ENCODE measurements around the gene DST.

DST gene

DNA sequence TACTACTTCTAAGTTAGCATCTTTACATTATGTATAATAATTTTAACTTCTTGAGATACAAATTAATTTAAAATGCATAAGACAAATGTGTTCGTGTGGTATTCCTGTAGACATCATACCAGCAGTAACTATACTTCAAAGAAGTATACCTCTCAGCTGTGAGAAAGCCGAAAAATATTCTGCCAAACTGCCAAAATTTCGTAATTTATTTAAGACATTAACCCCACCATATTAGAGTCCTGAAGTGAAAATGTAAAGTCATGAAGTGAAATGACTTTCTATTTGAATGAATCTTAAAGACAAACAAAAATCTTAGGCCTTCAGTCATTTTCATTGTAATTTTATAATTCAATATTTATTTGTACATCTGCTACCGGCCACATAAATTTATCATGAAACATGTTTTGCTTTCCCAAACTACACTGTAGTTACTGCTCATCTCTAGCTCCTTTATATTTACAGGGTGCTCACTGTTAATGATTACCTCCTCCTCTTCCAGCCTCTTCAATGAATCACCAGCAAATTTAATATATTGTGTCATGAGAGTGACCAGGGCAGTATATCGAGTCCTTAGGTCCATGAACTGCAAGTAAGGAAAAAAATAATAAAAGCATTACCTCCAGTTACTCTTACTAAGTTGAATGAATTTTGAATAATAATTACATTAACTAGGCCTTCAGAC lies 18.5 kb downstream of the DST start:
- DNase-seq (ENCODE audit: low read depth): no peak

DNA sequence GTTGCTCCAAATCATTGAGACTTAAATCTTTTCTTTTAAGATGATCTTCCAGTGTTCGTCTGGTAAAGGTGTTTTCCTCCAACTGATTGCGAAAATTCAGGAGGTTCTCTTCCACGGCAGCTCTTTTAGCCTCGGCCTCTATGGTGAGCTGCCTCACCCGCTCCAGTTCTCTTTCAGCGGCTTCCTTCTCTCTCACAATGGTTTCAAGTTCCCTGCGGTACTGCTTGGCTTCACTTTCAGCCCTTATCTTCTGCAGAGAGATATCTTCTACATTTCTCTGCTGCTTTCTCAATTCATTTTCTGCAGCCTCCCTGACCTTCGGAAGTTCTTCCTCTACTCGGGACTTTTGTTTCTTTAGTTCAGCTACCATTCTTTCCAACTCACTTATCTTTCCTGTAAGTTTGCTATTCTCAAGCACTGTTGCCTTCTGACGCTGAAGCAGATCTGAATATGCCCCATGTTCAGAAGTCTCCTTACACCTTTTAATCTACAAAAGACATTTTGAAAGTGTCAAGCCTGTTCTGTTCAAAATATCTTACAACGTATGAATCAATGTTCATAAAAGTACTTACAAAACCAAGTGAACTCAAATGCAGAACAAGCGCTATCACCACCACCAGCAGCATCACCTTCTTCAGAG lies 22.3 kb downstream of the DST start:
- no peak for DNase-seq (ENCODE audit: low read depth)

DNA sequence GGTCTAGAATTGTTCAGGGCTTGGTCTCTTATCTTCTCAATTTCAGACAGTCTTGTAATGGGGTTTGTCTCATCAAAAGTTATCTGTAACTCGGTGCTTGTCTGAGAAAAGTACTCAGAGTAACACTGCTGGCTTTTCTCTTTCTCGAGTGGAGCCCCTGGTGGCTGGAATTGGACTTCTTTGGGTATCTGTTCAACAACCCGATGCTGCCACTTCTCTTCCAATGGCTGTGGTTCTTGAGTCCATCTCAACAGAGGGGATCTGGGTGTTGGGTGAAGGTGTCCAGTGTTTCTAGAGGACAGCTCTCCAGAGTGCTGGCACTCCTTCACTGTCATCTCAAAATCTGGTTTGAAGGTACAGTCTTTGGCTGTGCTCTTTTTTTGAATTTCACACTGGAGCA lies 24.6 kb downstream of the DST start:
- DNase-seq (ENCODE audit: low read depth): no peak

DNA sequence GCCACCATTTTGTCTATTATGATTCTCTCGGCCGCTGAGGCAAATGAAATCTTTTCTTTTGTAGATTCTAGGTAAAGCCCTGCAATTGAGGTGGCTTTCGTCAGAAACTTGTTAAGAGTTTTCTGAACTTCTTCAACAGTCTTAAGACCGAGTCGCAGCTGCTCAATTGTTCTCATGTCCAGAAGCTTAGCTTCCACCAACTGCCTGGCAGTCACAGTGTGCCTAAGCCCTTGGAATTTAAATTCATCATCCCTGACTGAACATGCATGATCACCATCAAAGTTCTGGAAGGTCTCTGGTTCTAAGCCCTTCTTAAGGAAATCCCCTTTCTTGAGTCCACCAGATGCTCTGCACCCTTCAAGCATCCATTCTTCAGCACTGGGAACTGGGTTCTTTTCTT lies 25.7 kb downstream of the DST start:
- DNase-seq (ENCODE audit: low read depth): no peak

DNA sequence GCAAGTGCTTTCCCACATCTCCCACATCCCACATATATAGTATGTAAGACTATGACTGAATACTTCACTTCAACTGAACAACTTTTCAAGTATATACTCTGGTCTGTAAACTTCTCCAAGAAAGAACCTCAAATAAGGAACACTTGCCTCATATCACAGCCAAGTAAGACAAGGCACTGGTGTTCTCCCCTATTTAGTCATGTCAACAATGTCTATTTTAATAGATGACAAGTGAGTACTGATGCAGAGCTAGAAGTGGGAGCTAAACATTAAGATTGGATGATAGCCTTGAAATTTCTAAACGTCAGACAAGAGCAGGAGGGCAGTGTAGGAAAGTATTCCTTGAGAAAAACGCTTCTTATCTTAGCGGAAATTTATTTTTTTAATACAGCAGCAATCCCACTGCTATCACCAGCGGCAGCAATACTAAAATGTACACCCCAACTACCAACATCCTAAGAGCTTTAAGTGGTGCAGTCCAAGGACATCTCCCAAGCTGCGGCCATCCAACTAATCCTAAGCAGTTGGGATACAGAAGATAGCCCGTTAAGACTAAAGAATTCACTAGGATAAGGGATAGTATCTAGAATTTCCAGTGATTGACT lies 29.3 kb downstream of the DST start:
- DNase-seq (ENCODE audit: low read depth): no peak

DNA sequence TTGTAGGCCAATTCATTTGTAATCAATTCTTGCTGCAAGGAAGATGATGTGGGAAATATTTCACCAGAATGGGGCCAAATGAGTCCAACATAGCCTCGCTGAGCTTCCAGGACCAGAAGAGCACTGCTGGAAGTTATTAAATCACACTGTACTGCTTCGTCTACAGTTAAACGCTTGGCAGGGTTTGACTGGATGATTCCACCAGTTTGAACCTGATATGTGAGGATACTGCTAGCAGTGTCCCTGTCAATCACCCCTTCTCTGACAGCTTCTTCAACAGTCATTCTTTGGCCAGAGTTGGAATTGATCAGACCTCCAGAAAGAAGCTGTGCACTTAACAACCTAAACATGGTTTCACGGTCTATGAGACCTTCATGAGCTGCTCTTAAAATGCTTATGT lies 34.4 kb downstream of the DST start:
- no peak for DNase-seq (ENCODE audit: low read depth)

DNA sequence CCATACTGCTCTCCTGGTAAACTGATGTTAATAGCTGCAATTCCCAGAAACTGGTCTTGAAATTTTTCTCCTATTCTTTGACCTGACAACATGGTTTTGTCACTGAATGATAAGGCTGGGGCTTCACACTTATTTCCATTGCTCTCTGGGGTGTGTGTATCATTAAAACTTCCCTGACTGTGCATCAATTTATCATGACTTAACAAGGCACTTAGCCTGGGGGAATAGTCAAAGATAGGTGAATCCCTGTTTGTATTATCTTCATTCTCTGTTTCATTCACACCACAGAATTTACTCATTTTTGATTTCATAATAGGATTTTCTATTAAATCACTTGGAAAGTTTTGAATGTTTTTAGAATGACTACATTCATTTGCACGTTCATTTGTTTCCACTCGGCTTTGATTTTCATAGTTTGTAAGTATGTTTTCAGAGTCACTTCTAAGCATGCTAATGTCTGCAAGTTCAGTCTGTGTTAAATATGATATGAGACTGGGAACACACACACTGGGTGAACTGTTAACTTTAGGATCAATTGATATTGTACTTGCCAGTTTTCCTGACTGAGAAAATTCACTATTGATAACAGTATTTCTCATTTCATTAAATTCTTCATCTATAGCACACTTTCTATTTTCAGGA lies 35.5 kb downstream of the DST start:
- DNase-seq (ENCODE audit: low read depth): no peak

DNA sequence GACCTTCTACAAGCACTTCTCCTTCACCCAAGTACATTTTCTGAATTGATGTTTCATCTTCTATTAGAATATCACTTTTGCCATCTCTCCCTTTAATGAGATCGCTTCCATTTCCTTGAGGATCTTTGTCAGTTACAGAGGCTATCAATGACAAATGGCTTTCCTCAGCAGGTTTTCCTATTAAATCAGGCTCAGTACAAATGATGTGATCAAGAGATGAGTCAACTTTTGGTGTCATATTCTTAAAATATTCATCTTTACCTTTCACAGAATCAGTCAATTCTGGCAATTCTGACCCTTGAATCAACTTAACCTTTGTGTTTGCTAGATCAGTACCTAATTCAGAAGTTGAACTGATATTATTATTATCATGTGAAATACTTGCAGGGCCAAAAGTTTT lies 37.3 kb downstream of the DST start:
- DNase-seq (ENCODE audit: low read depth): no peak

DNA sequence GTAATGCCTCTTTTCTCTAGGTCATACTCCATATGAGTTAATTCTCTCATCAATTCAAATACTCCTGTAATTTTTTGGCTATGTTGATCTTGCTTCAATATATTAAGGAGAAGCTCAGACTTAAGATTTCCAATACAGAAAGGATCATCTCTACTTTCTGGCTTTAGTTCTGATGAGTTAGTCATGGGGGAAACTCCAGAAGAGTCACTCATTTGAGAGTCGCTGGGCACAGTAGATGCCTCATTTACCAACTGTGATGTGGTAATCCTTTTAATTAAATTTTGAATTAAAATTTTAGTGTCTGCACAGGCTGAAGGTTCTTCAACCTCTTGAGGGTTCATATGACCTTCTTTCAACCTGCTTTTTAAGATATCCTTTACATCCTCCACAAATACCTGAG lies 38.5 kb downstream of the DST start:
- no peak for DNase-seq (ENCODE audit: low read depth)

DNA sequence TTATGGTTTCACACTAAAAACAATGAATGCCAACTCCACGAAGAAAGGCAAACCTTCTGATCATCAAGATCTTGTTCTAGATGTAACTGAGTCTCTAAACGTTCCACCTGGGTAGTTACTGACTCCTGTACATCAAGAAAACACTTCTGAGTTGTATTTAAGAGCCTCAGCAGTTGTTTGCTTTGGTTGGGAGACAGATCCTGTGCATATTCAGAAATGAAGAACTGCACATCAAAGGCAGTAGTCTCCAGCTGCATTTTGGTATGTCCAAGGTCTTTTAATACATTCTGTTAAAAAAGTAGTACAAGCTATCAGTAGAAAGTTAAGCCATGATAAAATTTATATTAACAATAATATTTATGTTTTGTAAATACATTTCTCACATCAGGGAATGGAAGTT lies 41.3 kb downstream of the DST start:
- no peak for DNase-seq (ENCODE audit: low read depth)

DNA sequence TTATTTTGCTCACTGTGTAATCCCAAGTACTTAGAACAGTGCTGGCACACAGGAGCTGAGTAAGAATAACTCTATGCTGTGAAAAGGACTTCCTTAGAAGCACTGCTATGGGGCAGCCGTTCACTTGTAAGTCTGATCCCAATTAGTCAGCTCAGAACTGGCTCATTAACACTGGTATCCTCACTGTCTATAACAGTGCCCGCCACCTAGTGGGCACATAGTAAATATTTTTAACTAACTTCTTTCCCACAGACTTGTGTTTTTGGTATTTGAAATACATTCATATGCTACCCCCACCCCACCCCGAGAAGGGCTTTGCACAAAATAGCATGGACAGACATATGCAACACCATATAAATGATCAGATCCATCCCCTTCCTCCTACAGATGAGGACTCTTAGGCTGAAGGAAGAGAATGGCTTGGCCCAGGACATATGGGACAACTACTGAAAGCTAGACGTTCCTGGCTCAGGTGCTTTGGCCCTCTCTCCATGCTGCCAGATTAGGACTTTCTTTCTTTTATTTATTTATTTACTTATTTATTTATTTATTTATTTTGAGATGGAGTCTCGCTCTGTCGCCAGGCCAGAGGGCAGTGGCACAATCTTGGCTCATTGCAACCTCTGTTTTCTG lies 47.1 kb downstream of the DST start:
- DNase-seq (ENCODE audit: low read depth): no peak

DNA sequence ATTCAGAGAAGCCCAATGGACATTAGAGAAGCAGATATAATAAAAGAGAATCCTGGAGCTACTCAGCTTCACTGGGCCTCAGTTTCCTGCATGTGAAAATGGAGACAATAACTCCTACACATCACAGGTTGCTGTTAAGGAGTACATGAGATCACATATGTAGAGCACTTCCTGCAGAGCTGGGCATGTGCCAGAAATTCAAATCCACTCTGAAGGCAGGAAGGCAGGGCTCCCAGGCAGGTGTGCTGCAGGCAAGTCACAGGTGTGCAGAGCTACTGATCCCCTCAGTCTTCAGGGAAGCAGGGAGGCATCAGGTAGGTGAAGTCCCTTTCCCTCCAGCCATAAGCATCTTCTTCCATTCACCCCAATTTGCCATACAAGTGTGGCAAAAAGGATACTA lies 48.0 kb downstream of the DST start:
- no peak for DNase-seq (ENCODE audit: low read depth)

DNA sequence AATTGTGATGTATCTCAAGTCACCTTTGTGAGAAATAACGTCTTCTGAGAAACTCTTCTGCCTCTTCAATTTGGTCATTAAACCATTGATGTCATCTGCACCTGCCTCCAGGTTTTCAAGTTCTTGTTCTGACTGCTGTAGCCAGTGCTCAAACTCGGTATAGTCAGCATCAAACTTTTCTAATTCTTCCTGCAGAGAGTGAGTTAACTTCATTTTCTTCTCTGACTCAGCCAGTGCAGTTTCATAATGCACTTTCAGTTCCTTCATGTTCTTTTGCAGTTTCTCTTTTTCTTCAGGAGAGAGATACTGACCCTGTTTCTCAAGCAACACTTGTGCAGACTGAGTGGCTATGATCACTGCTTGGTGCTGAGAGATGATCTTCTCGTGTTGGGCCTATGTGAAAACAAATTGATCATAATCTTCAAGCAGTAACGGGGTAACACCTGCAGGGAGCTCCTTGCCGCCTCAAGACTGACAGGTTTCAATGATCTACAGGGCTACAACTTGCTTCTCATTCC lies 48.8 kb downstream of the DST start:
- no peak for DNase-seq (ENCODE audit: low read depth)

DNA sequence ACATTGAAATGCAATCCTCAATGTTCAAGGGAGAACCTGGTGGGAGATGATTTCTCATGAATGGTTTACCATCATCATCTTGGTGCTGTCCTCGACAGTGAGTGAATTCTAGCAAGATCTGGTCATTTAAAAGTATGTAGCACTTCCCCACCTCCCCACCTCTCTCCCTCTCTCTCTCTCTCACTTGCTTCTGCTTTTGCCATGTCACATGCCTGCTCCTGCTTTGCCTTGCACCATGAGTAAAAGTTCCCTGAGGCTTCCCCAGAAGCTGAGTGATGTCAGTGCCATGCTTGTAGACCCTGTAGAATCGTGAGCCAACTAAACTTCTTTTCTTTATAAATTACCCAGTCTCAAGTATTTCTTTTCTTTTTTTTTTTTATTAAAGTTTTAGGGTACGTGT lies 60.5 kb downstream of the DST start:
- DNase-seq (ENCODE audit: low read depth): no peak

DNA sequence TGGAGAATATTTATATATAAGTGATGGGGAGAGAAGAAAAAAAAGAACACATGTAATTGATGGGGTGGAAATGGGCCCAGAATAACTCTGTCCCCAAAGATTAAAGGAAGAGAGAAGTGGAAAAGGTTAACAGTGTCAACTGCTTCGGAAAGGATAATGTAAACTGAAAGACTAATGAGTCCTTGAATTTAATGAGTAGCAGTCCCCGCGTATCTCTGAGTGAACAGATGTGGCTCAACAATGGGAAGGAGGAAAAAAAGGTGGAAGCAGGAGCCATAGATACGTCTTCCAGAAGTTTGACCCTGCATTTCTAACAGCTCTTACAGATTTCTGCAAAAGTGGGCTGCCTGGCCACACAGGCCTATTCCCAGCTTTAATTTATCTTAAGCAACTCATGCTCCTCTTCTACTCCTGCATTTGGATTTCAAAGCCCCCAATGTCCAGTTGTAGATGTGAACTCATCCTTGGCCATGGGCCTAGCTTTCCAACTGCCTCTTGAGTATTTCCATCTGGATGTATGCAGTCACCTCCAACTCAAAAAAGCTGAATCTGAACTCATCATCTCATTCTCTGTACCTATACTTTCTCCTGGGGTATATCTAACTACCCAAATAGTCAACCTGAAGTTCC lies 61.3 kb downstream of the DST start:
- DNase-seq (ENCODE audit: low read depth): no peak

DNA sequence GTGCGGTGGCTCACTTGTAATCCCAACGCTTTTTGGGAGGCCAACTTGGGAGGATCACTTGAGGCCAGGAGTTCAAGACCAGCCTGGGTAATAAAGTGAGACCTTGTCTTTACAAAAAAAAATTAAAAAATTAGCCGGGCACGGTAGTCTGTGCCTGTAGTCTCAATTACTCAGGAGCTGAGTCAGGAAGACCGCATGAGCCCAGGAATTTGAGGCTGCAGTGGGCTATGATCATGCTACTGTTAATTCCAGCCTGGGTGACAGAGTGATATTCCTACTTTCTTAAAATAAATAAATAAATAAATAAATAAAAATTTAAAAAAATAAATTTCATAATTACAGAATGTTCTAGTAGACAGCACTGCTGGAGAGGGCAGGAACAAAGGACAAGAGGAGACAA lies 62.4 kb downstream of the DST start:
- no peak for DNase-seq (ENCODE audit: low read depth)

DNA sequence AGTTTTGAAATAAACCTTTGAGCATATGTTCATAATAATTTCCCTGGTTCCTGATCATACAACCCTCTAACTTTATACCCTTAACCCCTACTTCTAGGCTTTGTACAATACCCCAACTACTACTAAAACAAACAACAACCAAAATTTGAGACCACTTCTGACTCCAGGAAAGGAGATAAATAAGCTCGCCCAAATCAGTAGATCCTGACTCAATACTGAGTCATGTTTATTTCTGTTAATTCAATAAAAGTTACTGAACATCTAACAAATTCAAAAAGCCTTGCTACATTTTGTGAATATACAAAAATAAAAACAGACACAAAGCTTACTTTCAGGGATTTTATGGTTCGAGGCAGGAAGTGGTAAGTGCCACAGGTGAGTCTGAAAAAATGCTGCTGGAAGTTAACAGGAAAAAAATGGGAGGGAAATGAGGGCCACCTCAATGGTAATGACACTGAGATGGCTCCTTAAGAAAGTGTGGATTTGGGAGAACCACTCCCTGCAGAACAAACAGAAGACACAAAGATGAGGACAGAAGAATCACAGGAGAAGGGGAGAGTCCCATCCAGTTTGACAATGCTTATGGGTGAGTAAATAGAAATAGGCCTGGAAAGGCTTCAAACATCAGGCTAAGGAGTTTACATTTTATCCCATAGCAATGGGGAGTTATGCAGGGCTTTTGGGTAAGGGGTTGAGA lies 63.4 kb downstream of the DST start:
- DNase-seq (ENCODE audit: low read depth): no peak

DNA sequence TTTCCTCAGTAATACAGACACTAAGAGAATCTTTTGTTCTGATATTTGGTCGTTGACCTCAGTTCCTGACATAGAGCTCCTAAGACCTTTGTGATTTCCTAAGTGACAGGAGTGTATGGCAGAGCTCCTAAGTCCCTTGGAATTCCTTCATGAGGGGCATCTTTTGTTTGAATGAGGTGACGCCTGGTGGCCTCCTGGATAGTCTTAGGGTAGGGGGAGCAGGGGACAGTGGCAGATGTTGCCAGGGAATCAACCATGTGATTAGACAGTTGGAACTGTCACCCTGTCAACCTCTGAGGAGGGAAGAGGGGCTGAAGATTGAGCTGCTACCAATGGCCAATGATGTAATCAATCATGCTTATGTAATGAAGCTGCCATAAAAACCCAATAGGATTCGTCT lies 67.0 kb downstream of the DST start:
- no peak for DNase-seq (ENCODE audit: low read depth)

DNA sequence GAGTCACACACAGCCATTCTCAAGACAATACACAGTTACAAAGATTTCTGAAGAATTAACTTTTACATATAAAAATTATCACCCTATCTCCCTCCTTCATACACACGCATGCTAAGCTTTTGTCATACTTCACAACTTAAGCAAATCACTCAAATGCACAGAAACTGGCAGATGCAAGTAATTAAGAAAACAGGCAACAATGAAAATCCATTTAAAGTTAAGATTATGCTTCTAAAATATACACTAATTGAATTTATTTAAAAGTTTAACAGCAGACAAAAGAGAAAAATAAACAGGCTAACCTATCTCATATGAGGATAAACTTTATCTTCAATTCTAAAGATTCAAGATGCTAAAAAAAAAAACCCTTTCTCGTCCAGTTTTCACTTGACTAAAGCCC lies 68.4 kb downstream of the DST start:
- DNase-seq (ENCODE audit: low read depth): no peak

DNA sequence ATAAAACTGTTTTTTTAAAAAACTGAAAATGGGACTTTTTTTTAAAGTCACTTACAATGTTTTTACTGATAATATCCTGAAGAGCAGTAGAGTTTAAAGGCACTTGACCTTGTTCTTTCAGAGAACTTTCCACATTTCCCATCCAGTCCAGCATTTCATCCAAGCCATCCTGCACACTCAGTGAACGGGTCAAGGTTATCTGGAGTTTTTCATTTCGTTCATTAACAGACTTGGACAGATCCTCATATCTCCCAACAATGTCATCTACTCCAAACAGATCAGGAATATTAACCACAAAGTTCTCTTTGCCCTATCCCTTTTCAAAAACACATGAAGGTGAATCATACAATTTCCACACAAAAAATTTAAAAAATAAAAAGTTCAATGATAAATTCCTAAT lies 69.1 kb downstream of the DST start:
- no peak for DNase-seq (ENCODE audit: low read depth)

DNA sequence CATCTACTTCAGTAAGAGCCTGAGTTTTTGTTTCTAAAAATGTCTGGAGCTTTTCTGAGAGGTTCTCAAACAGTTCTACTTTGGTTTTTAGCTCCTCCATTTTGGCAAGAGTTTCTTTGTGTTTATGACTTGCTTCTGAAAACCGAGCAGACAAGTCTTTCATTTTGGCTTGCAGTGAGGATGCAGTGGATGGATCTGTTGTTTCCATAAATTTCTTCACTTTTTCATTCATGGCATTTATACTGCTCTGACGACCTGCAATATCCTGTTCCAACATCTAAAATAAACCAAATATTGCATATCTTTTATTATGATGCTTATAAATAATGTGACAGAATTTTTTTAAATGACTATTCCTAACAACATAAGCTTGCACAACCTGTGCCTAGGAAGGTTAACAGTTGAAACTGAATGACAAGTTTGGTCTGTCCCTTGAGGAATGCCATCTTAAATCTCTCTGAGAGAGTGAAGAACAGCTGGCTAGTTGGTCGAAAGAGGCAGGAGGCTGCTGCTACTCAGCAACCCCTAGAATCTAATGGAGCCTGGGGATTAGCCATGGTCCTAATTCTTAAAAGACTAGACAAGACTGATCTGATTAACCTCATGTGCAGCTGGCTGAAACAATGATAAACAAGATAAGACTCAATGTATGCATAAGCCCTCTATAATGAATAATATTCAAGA lies 69.8 kb downstream of the DST start:
- no peak for DNase-seq (ENCODE audit: low read depth)
